GM18909 (cell line): ENCODE data around the gene MTRFR.

ENCODE experiments used
- ATAC-seq: cut with Tn5 transposase; IDR thresholded peaks from one replicate; pipeline ENCODE4 v1.9.1; 2021; ENCODE audit warnings: mild to moderate bottlenecking; ENCODE audit not compliant: unreplicated experiment, poor library complexity

The MTRFR gene

GRCh38 chr12:123269395-123269892, 36.2 kb downstream of the MTRFR start:
- no peak for ATAC-seq

GRCh38 chr12:123269896-123270213, 36.6 kb downstream of the MTRFR start:
- ATAC-seq, result no peak

- ATAC-seq, result peak; percentile 14
Measured at GRCh38 chr12:123270214-123271000, 37.2 kb downstream of the MTRFR start.

GRCh38 chr12:123271001-123271668, 37.9 kb downstream of the MTRFR start:
- ATAC-seq, result peak; percentile 61

GRCh38 chr12:123273166-123273565, 39.9 kb downstream of the MTRFR start:
- no peak for ATAC-seq

- ATAC-seq, result peak; percentile 83
Measured at GRCh38 chr12:123278101-123278627, 44.9 kb downstream of the MTRFR start.

- ATAC-seq, result no peak
Measured at GRCh38 chr12:123280971-123281370, 47.7 kb downstream of the MTRFR start.

GRCh38 chr12:123282111-123282510, 48.9 kb downstream of the MTRFR start:
- ATAC-seq, result no peak

GRCh38 chr12:123283461-123283860, 50.2 kb downstream of the MTRFR start:
- ATAC-seq, result no peak

- ATAC-seq, result no peak
Measured at GRCh38 chr12:123284669-123285068, 51.4 kb downstream of the MTRFR start.

- ATAC-seq, result no peak
Measured at GRCh38 chr12:123286652-123287373, 53.6 kb downstream of the MTRFR start.

GRCh38 chr12:123288751-123289346, 55.6 kb downstream of the MTRFR start:
- no peak for ATAC-seq

GRCh38 chr12:123289911-123290310, 56.7 kb downstream of the MTRFR start:
- no peak for ATAC-seq

GRCh38 chr12:123293178-123293760, 60.0 kb downstream of the MTRFR start:
- no peak for ATAC-seq

- ATAC-seq, result no peak
Measured at GRCh38 chr12:123305136-123305535, 71.9 kb downstream of the MTRFR start.

- no peak for ATAC-seq
Measured at GRCh38 chr12:123306200-123306599, 73.0 kb downstream of the MTRFR start.
